Measurements from ENCODE around the gene PPIA.

The PPIA gene

DNA sequence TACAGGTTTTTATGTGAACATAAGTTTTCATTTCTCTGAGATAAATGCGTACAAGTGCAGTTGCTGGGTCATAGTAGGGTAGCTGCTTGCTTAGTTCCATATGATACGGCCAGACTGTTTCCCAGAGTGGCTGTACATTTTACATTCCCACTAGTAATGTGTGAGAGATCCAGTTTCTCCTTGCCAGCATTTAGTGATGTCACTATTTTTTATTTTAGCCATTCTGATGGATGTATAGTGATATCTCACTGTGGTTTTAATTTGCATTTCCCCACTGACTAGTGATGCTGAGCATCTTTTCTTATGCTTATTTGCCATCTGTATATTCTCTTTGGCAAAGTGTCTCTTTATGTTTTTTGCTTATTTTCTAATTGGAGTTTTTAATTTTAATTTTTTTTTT lies 43.7 kb upstream of the PPIA start:
- TF ChIP-seq, protein P1, sequence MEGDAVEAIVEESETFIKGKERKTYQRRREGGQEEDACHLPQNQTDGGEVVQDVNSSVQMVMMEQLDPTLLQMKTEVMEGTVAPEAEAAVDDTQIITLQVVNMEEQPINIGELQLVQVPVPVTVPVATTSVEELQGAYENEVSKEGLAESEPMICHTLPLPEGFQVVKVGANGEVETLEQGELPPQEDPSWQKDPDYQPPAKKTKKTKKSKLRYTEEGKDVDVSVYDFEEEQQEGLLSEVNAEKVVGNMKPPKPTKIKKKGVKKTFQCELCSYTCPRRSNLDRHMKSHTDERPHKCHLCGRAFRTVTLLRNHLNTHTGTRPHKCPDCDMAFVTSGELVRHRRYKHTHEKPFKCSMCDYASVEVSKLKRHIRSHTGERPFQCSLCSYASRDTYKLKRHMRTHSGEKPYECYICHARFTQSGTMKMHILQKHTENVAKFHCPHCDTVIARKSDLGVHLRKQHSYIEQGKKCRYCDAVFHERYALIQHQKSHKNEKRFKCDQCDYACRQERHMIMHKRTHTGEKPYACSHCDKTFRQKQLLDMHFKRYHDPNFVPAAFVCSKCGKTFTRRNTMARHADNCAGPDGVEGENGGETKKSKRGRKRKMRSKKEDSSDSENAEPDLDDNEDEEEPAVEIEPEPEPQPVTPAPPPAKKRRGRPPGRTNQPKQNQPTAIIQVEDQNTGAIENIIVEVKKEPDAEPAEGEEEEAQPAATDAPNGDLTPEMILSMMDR (IDR thresholded peaks at IDR 0.05), result no peak
- no peak for TF ChIP-seq ZFX (IDR thresholded peaks at IDR 0.05; ENCODE audit: borderline replicate concordance)
- 0 out of 2 replicates have a peak overlapping the region, but pooled peaks have one; percentile 92 for H3K27ac ChIP-seq

DNA sequence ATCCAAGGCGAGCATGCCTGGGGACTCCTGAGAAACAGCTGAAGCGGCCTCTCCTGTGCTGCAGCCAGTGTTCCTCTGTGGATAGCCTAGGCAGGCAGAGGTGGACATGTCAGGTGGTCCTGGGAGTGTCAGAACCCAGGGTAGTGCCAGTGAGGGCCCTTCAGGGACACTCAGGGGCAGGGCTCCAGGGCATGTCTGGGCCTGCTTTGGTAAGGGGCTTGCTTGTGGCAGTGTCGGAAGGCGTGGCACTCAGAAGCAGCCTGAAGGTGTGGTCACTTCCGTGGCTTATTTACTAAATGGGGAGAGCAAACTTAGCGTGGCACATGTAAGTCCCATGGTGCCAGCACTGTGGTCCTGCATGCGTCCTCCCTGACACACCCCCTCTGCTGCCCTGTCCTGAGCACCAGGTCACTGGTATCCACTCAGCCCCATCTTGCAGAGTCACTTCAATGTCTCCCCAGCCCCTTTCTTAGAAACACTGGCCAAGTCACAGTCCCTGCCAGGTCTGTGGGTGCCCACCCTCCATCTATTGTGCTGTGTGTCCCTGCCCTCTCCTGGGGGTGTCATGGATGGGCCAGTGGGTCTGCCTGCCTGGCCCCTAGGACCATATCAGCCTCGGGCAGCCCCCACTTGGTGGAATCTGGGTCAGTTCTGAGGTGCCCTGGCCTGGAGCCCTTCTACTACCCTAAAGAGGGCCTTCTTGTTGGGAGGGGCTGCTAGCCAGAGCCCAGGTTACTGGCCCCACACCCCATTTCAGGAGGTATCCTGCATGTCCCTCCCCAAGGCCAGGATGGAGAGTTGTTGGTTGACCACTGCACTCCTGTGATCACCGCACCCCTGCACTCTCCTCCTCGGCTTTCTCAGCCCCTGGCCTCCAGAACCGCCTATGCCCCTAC lies 41.4 kb upstream of the PPIA start:
- H3K27ac ChIP-seq, result peak overlapping the region; percentile 2; the same call in 1 of the 2 replicates
- no peak for TF ChIP-seq ZFX (IDR thresholded peaks at IDR 0.05; ENCODE audit: borderline replicate concordance)
- TF ChIP-seq, protein P1 (IDR thresholded peaks at IDR 0.05), result no peak

DNA sequence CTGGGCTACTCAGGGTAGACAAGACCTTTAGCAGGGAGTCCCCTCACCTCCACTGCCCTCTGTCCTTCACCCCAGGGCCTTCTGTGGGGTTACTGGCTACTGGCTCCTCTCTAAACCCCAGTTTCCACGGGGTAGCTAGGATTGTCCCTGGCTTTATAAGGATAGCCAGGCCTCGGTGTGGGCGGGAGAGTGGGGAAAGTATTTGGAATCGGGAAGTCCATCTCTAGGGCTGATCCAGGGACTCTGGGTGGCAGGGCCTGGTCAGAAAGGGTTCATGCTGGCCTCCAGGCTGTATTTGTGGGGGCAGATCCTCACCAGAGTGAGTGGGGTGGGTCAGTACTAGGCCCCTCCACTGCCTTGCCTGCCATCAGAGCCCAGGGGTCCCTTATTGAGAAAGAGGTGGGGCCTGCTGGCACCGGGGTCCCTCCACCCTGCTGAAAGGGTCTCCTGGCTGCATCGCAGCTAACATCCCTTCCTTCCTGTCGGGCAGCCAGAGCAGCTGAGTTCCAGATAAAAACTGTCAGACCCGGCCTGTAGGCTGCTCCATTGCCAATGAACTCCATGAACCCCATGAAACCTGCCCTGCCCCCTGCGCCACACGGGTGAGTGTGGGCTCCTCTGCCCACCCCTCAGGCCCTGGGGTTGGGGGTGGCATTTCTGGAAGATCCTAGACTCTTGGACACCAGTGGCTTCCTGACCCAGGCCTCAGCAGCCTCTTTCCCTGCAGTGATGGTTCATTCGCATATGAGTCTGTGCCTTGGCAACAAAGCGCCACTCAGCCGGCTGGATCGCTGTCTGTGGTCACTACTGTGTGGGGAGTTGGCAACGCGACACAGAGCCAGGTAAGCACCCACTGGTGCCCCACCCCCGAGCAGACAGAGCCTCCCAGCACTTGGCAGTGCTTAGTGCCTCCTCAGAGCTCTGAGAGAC lies 40.5 kb upstream of the PPIA start:
- no peak overlapping the region for H3K27ac ChIP-seq
- no peak for TF ChIP-seq ZFX (IDR thresholded peaks at IDR 0.05; ENCODE audit: borderline replicate concordance)
- TF ChIP-seq, protein P1 (IDR thresholded peaks at IDR 0.05), result no peak

DNA sequence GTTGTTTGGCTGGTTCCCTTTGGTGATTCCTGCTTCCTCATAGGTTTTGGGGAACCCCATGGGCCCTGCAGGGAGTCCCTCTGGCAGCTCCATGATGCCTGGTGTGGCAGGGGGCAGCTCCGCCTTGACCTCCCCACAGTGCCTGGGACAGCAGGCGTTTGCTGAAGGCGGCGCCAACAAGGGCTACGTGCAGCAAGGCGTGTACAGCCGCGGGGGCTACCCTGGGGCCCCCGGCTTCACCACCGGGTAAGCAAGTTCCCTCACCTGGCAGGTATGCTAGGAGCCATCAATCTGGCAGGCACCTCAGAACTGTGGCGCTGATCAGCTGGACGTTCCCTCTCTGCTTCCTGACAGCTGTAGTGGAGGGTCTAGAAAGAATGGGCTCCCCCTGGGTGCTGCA lies 39.6 kb upstream of the PPIA start:
- H3K27ac ChIP-seq, result no peak overlapping the region
- TF ChIP-seq ZFX (IDR thresholded peaks at IDR 0.05; ENCODE audit: borderline replicate concordance), result no peak
- TF ChIP-seq, protein P1 (IDR thresholded peaks at IDR 0.05), result no peak

DNA sequence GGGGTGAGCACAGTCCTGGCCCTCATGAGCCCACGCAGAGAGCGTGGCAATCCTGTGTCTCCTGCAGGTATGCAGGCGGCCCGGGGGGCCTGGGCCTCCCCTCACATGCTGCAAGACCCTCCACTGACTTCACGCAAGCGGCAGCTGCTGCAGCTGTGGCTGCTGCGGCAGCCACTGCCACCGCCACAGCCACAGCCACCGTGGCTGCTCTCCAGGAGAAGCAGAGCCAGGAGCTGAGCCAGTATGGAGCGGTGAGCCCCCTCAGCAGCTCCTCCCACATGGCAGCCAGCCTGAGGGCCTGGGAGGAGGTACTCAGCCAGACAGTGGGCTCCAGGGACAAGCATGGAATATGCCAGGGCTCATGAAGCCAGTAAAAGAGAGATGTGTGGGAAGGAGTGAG lies 39.2 kb upstream of the PPIA start:
- TF ChIP-seq, protein P1 (IDR thresholded peaks at IDR 0.05), result no peak
- TF ChIP-seq ZFX (IDR thresholded peaks at IDR 0.05; ENCODE audit: borderline replicate concordance), result no peak
- H3K27ac ChIP-seq, result no peak overlapping the region

DNA sequence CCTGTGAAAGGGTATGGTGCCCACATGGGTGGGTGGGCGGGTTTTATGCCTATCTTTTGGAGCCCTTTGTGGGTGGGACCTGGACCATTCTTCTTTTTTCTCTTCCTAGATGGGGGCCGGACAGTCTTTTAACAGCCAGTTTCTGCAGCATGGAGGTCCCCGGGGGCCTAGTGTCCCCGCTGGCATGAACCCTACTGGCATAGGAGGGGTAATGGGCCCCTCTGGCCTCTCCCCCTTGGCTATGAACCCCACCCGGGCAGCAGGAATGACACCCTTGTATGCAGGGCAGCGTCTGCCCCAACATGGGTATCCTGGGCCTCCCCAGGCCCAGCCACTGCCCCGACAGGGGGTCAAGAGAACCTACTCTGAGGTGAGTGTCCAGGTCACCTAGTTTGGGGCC lies 38.7 kb upstream of the PPIA start:
- H3K27ac ChIP-seq, result no peak overlapping the region
- TF ChIP-seq, protein P1 (IDR thresholded peaks at IDR 0.05), result no peak
- TF ChIP-seq ZFX (IDR thresholded peaks at IDR 0.05; ENCODE audit: borderline replicate concordance), result no peak

Data from 22Rv1 (cell line).